Retinal pigment epithelial cell (primary cell): ENCODE data around the gene TAB2.

Experiments used
- DNase-seq: peaks from one replicate; pipeline ENCODE4 v3.0.0-alpha.2; 2010; ENCODE audit warnings: low read depth
- H3K4me3 ChIP-seq: 2 replicates; pipeline ENCODE4 v1.5.1; 2011; ENCODE audit warnings: mild to moderate bottlenecking, low read length, control low read depth, moderate library complexity
- CTCF ChIP-seq: conservative IDR thresholded peaks from 2 replicates; pipeline ENCODE4 v1.5.1; 2011; ENCODE audit warnings: low read depth, low read length, control low read depth, inconsistent platforms

The TAB2 gene

GRCh38 chr6:149421132-149421531 lies 103.6 kb downstream of the TAB2 start:
- H3K4me3 ChIP-seq = no peak overlapping the region
- no peak for DNase-seq
- TF ChIP-seq CTCF = no peak

GRCh38 chr6:149422581-149422980 lies 105.1 kb downstream of the TAB2 start:
- H3K4me3 ChIP-seq = no peak overlapping the region
- DNase-seq = no peak
- TF ChIP-seq CTCF = no peak

GRCh38 chr6:149423964-149424440 lies 106.5 kb downstream of the TAB2 start:
- H3K4me3 ChIP-seq = peak overlapping the region; percentile 22
- no peak for DNase-seq
- TF ChIP-seq CTCF = no peak

- no peak overlapping the region for H3K4me3 ChIP-seq
- no peak for TF ChIP-seq CTCF
- no peak for DNase-seq
These were observed 107.7 kb downstream of the TAB2 start for GRCh38 chr6:149425224-149425623.

- TF ChIP-seq CTCF = no peak
- no peak for DNase-seq
- no peak overlapping the region for H3K4me3 ChIP-seq
These were observed 108.2 kb downstream of the TAB2 start for GRCh38 chr6:149425754-149426153.

- TF ChIP-seq CTCF = no peak
- DNase-seq = no peak
- H3K4me3 ChIP-seq = no peak overlapping the region
These were observed 111.1 kb downstream of the TAB2 start for GRCh38 chr6:149428606-149429005.

- no peak for TF ChIP-seq CTCF
- H3K4me3 ChIP-seq = no peak overlapping the region
- no peak for DNase-seq
These were observed 112.2 kb downstream of the TAB2 start for GRCh38 chr6:149429427-149430360.
